ENCODE results near the gene CALML4. TPM values are rescaled to one million over a fixed set of nuclear protein-coding genes. Genes with fewer than 3 reads are reported as not detected.

CALML4 gene
- total RNA-seq, 2 experiments from 2014 or later, result 9.6 to 11.7 TPM

- H3K4me3 Mint-ChIP-seq, result no peak overlapping the region
- no peaks in the 10 kb centered on the region for H3K27me3 Mint-ChIP-seq (ENCODE audit: low read depth)
- POLR2A ChIA-PET, result no interaction called here
- H3K27ac Mint-ChIP-seq, result peak overlapping the region; percentile 61
- H3K4me1 Mint-ChIP-seq (ENCODE audit: low read depth), result peaks cover 26% of the 10 kb centered on the region
- no peak for DNase-seq
- H3K9me3 Mint-ChIP-seq (ENCODE audit: insufficient read depth), result no peaks in the 10 kb centered on the region
- peaks cover 11% of the 10 kb centered on the region for H3K36me3 Mint-ChIP-seq (ENCODE audit: low read depth)
- CTCF ChIA-PET, result interaction anchor here (1.0 to 2.3 kb wide), 3 partner anchors 13 to 348 kb away, joined by 3 to 10 read pairs (median 4); no protein-coding TSS in a partner anchor
- ATAC-seq, result no peak
Observed at GRCh38 chr15:68211656-68212320, 6.7 kb upstream of the CALML4 start.

DNA sequence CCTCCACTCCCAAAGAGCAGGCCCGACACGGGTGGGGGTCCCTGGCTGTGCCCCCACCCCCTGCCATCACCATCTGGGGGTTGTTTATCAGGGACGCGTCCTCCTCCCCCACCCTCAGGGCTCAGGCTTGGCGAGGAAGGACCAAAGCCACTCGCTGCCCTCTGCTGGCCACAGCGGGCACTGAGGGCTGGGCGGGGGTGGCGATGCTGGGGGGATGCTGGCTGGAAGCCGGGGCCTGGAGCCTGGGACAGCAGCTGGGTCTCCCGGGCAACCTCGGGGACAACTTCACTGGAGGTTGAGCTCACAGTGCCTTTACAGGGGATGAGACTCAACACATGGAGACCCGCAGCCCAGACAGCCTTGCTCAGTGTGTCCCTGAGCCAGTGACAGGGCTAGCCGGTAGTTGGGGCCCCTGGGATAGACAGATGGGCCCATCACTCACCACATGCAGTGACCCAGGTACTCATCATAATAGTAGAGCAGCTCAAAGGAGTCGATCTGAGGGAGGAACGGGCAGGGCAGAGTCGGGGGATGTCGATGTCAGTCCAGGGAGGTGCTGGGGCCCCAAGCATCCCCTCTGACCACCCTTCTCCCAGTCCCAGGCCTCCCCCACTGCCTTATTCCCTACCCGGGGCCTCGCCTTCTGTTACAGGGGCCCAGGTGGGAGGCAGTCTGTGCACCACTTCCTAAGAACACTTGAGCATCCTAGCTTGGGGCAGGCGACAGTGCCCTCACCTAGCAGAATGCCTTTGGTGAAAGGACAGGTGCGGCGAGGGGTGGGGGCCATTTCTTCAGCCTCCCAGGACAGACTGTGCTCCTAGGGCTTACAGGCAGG is 5.9 kb upstream of the CALML4 start:
- POLR2A ChIA-PET, result no interaction called here

GRCh38 chr15:68210409-68210756 is 5.3 kb upstream of the CALML4 start:
- DNase-seq (no peak), ATAC-seq (no peak)
- Mint-ChIP-seq H3K4me3 (no peak overlapping the region), H3K4me1 (ENCODE audit: low read depth) (peaks cover 31% of the 10 kb centered on the region), H3K27me3 (ENCODE audit: low read depth) (no peaks in the 10 kb centered on the region), H3K36me3 (ENCODE audit: low read depth) (peaks cover 10% of the 10 kb centered on the region), H3K9me3 (ENCODE audit: insufficient read depth) (no peaks in the 10 kb centered on the region), H3K27ac (peak overlapping the region; percentile 89)
- ChIA-PET CTCF (interaction anchor here (0.6 to 2.3 kb wide), 8 partner anchors 9 to 346 kb away, joined by 3 to 10 read pairs (median 4); partner anchors contain the start of gene CLN6), POLR2A (no interaction called here)

More for the DNA sequence above, 5.9 kb upstream of the CALML4 start:
- Mint-ChIP-seq H3K9me3 (ENCODE audit: insufficient read depth) (no peaks in the 10 kb centered on the region), H3K4me3 (no peak overlapping the region), H3K36me3 (ENCODE audit: low read depth) (peaks cover 9% of the 10 kb centered on the region), H3K4me1 (ENCODE audit: low read depth) (peaks cover 31% of the 10 kb centered on the region), H3K27me3 (ENCODE audit: low read depth) (no peaks in the 10 kb centered on the region), H3K27ac (peak overlapping the region; percentile 55)
- ATAC-seq (peak; percentile 47), DNase-seq (peak; percentile 61)
- CTCF ChIA-PET, result interaction anchor here (0.9 to 2.3 kb wide), 7 partner anchors 8 to 347 kb away, joined by 3 to 10 read pairs (median 3); no protein-coding TSS in a partner anchor

DNA sequence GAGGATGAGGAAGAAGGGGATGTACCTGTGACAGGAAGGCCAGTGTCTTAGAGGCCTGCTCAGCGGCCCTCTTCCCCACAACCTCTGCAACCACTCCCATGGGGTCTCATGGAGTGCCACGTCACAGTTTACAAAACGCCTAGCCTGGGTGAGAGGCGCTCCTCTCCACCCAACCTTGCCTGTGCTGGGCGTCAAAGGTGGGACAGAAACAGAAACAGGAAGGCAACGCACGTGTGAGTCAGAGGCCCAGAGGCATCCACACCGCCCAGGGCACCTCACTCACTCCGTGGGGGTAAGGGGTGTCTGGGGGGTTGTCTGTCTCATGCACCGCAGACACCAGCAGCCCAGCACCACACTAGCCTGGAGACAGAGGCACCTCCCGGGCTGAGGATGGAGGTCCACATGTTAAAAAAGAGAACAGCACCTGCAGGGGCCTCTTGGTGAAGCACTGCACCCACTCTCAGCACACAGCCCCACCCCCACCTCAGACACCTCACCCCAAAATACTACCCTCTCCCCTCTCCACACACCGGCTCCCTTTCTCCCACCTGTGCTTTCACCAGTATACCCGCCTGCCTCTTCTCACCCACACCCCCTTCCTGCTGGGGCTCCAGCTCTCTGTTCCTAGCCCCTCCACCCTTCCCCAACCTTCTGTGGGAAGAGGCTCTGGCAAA is 4.7 kb upstream of the CALML4 start:
- Mint-ChIP-seq H3K4me3 (no peak overlapping the region), H3K27me3 (ENCODE audit: low read depth) (no peaks in the 10 kb centered on the region), H3K27ac (peak overlapping the region; percentile 89), H3K36me3 (ENCODE audit: low read depth) (peaks cover 11% of the 10 kb centered on the region), H3K4me1 (ENCODE audit: low read depth) (peaks cover 31% of the 10 kb centered on the region), H3K9me3 (ENCODE audit: insufficient read depth) (no peaks in the 10 kb centered on the region)
- ChIA-PET POLR2A (no interaction called here), CTCF (interaction anchor here (0.6 to 2.3 kb wide), 7 partner anchors 8 to 35 kb away, joined by 3 to 10 read pairs (median 3); partner anchors contain the start of gene CLN6)
- DNase-seq, result peak; percentile 52
- peak; percentile 54 for ATAC-seq

- peak overlapping the region; percentile 89 for H3K27ac Mint-ChIP-seq
- DNase-seq (no peak), ATAC-seq (peak; percentile 14)
- H3K27me3 Mint-ChIP-seq (ENCODE audit: low read depth), result no peaks in the 10 kb centered on the region
- H3K4me3 Mint-ChIP-seq, result peak overlapping the region; percentile 5
- CTCF ChIA-PET, result no interaction called here
- peaks cover 33% of the 10 kb centered on the region for H3K4me1 Mint-ChIP-seq (ENCODE audit: low read depth)
- POLR2A ChIA-PET, result no interaction called here
- H3K36me3 Mint-ChIP-seq (ENCODE audit: low read depth), result peaks cover 14% of the 10 kb centered on the region
- H3K9me3 Mint-ChIP-seq (ENCODE audit: insufficient read depth), result no peaks in the 10 kb centered on the region
Observed at GRCh38 chr15:68209272-68209671, 4.1 kb upstream of the CALML4 start.

- peaks cover 33% of the 10 kb centered on the region for H3K4me1 Mint-ChIP-seq (ENCODE audit: low read depth)
- peak overlapping the region; percentile 34 for H3K4me3 Mint-ChIP-seq
Observed at GRCh38 chr15:68208636-68209240, 3.6 kb upstream of the CALML4 start.

GRCh38 chr15:68208136-68208535 is 3.0 kb upstream of the CALML4 start:
- Mint-ChIP-seq H3K36me3 (ENCODE audit: low read depth) (peaks cover 13% of the 10 kb centered on the region), H3K4me3 (peak overlapping the region; percentile 27), H3K27ac (peak overlapping the region; percentile 71), H3K27me3 (ENCODE audit: low read depth) (no peaks in the 10 kb centered on the region), H3K4me1 (ENCODE audit: low read depth) (peaks cover 33% of the 10 kb centered on the region), H3K9me3 (ENCODE audit: insufficient read depth) (no peaks in the 10 kb centered on the region)
- ATAC-seq, result no peak
- DNase-seq, result no peak
- CTCF ChIA-PET, result no interaction called here
- POLR2A ChIA-PET, result no interaction called here

More at GRCh38 chr15:68208636-68209240, 3.6 kb upstream of the CALML4 start:
- peaks cover 13% of the 10 kb centered on the region for H3K36me3 Mint-ChIP-seq (ENCODE audit: low read depth)
- ChIA-PET CTCF (no interaction called here), POLR2A (no interaction called here)
- no peaks in the 10 kb centered on the region for H3K27me3 Mint-ChIP-seq (ENCODE audit: low read depth)
- DNase-seq (peak; percentile 46), ATAC-seq (peak; percentile 9)
- H3K9me3 Mint-ChIP-seq (ENCODE audit: insufficient read depth), result no peaks in the 10 kb centered on the region
- peak overlapping the region; percentile 89 for H3K27ac Mint-ChIP-seq

DNA sequence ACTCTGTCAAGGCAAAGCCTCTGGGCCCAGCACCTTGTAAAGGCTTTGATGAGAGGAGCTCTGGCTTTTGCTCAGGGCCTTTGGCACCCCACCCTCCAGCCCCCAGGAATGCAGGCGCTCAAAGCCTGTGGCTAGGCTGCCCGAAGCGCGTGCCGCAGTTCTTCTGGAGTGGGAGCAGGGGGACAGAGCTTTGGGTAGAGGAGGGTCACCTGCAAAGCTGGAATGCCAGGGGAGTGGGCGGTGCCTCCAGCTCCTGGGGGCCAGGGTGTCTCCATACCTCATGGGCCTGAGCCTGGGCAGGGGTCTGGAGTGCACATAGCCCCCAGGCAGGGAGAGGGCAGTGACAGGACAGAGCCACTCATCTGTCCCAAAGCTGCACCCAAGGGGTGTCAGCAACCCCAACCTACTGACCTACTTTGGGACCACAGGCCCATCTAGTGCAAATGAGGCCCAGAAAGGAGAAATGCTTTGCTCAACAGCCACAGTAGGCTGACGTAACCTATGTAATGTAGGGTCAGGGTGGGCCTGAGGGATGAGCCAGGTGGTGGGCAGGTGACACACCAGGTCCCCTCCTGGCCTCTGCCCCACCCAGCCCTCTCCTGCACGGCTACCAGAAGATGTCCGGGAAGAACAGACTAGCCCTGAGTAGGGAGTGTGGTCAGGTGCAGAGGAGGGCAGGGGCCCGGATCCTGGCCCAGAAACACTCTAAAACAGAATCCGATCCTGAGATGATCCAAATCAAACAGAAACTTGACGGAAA is 2.2 kb upstream of the CALML4 start:
- DNase-seq (no peak), ATAC-seq (no peak)
- H3K27ac Mint-ChIP-seq, result peak overlapping the region; percentile 56
- H3K4me3 Mint-ChIP-seq, result no peak overlapping the region
- no peaks in the 10 kb centered on the region for H3K27me3 Mint-ChIP-seq (ENCODE audit: low read depth)
- CTCF ChIA-PET, result no interaction called here
- peaks cover 13% of the 10 kb centered on the region for H3K36me3 Mint-ChIP-seq (ENCODE audit: low read depth)
- H3K4me1 Mint-ChIP-seq (ENCODE audit: low read depth), result peaks cover 33% of the 10 kb centered on the region
- no peaks in the 10 kb centered on the region for H3K9me3 Mint-ChIP-seq (ENCODE audit: insufficient read depth)
- POLR2A ChIA-PET, result interaction anchor here (0.9 kb wide), 1 partner anchor 153 kb away, joined by 3 read pairs; the partner anchor contains the start of gene PIAS1

DNA sequence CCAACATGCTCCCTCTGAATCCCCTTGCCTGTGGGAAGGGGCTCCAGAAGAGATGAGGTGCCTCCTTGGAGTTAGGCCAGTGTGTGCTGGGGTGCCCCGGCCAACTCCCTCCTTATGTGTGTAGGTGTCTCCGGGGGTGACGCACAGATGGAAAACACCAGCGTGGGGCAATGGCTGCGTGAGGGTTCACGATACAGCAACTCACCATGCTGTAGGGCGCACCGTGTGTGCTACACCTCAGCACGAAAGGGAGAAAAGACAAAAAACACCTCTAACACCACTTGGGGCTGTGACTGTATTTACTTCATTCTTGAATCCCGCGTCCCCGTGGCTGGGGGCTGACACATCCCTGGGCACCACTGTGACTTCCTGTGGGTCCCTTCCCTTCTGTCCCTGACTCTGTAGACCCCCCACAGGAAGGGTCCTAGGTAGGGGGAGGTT is 1.6 kb upstream of the CALML4 start:
- ATAC-seq (no peak), DNase-seq (no peak)
- ChIA-PET POLR2A (no interaction called here), CTCF (no interaction called here)
- no peak overlapping the region for H3K4me3 Mint-ChIP-seq
- no peak overlapping the region for H3K27ac Mint-ChIP-seq
- peaks cover 33% of the 10 kb centered on the region for H3K4me1 Mint-ChIP-seq (ENCODE audit: low read depth)
- no peaks in the 10 kb centered on the region for H3K9me3 Mint-ChIP-seq (ENCODE audit: insufficient read depth)
- H3K36me3 Mint-ChIP-seq (ENCODE audit: low read depth), result peaks cover 13% of the 10 kb centered on the region
- no peaks in the 10 kb centered on the region for H3K27me3 Mint-ChIP-seq (ENCODE audit: low read depth)

GRCh38 chr15:68205954-68206539 is 915 bp upstream of the CALML4 start:
- DNase-seq (no peak), ATAC-seq (no peak)
- H3K36me3 Mint-ChIP-seq (ENCODE audit: low read depth), result peaks cover 13% of the 10 kb centered on the region
- CTCF ChIA-PET, result no interaction called here
- no peaks in the 10 kb centered on the region for H3K9me3 Mint-ChIP-seq (ENCODE audit: insufficient read depth)
- POLR2A ChIA-PET, result no interaction called here
- H3K27me3 Mint-ChIP-seq (ENCODE audit: low read depth), result no peaks in the 10 kb centered on the region
- peak overlapping the region; percentile 54 for H3K4me3 Mint-ChIP-seq
- H3K4me1 Mint-ChIP-seq (ENCODE audit: low read depth), result peaks cover 33% of the 10 kb centered on the region
- peak overlapping the region; percentile 77 for H3K27ac Mint-ChIP-seq

DNA sequence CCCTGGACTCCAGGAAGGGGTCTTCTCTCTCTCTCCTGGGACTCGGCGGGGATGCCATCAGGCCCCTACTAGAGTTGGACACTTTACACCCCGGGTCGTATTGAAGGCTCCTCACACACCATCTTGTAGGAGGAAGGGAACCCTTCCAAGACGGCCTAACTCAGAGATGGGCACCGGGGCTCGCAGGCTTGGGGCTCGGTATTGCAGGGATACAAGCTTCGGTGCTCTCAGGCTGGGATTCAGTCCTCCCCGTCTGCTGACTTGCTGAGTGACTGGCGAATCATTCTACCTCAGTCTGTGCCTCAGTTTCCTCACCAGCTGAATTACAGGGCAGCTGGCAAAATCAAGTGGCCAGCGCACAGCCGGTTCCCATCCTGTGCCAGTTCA is 419 bp upstream of the CALML4 start:
- no peak for DNase-seq
- no peaks in the 10 kb centered on the region for H3K27me3 Mint-ChIP-seq (ENCODE audit: low read depth)
- no peaks in the 10 kb centered on the region for H3K9me3 Mint-ChIP-seq (ENCODE audit: insufficient read depth)
- CTCF ChIA-PET, result interaction anchor here (1.1 kb wide), 1 partner anchor 11 kb away, joined by 3 read pairs; no protein-coding TSS in a partner anchor
- POLR2A ChIA-PET, result no interaction called here
- peak overlapping the region; percentile 54 for H3K4me3 Mint-ChIP-seq
- ATAC-seq, result no peak
- H3K4me1 Mint-ChIP-seq (ENCODE audit: low read depth), result peaks cover 30% of the 10 kb centered on the region
- H3K27ac Mint-ChIP-seq, result peak overlapping the region; percentile 77
- H3K36me3 Mint-ChIP-seq (ENCODE audit: low read depth), result peaks cover 13% of the 10 kb centered on the region
